OCI-LY7 (cell line): Measurements from ENCODE around the gene SLC6A7.
"Not testable (repeated sequence)": the region's sequence is repeated elsewhere in the genome, so short reads cannot be mapped to it uniquely, and the experiment has no call there.

Experiments used
- EZH2phosphoT487 ChIP-seq: fragments of 200-600 bp; sonication (generic); IDR thresholded peaks from 2 replicates; pipeline ENCODE4 v1.6.1; 2018; ENCODE audit warnings: low read depth, borderline replicate concordance, mild to moderate bottlenecking, mixed run types, antibody characterized with exemption, low read length, moderate library complexity, mixed read lengths
- TF ChIP-seq, protein P1 (sequence below): fragments of 200-600 bp; sonication (generic); conservative IDR thresholded peaks from 2 replicates; pipeline ENCODE4 v1.5.1; 2014; ENCODE audit warnings: mild to moderate bottlenecking, antibody characterized with exemption, low read length, moderate library complexity, mixed read lengths

DNA sequence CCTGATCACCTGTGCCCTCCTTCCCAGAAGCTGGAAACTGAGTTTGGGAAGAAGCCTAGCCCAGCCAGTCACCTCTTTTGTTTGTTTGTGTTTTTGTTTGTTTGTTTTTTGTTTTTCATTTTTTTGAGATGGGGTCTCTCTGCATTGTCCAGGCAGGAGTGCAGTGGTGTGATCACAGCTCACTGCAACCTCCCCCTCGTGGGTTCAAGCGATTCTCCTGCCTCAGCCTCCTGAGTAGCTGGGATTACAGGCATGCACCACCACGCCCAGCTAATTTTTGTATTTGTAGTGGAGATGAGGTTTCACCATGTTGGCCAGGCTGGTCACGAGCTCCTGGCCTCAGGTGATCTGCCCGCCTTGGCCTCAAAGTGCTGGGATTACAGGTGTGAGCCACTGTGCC lies 43.8 kb downstream of the SLC6A7 start:
- TF ChIP-seq, protein P1, sequence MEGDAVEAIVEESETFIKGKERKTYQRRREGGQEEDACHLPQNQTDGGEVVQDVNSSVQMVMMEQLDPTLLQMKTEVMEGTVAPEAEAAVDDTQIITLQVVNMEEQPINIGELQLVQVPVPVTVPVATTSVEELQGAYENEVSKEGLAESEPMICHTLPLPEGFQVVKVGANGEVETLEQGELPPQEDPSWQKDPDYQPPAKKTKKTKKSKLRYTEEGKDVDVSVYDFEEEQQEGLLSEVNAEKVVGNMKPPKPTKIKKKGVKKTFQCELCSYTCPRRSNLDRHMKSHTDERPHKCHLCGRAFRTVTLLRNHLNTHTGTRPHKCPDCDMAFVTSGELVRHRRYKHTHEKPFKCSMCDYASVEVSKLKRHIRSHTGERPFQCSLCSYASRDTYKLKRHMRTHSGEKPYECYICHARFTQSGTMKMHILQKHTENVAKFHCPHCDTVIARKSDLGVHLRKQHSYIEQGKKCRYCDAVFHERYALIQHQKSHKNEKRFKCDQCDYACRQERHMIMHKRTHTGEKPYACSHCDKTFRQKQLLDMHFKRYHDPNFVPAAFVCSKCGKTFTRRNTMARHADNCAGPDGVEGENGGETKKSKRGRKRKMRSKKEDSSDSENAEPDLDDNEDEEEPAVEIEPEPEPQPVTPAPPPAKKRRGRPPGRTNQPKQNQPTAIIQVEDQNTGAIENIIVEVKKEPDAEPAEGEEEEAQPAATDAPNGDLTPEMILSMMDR: not testable (repeated sequence)
- TF ChIP-seq EZH2phosphoT487: not testable (repeated sequence)
